Panc1 (cell line): ENCODE data around the gene KNDC1. TPM values are rescaled to one million over a fixed set of nuclear protein-coding genes. Genes with fewer than 3 reads are reported as not detected.

ENCODE experiments used
- ATAC-seq: fragments of 200-7000 bp; cut with Tn5 transposase; 2 replicates; pipeline ENCODE4 v1.9.1; 2020; ENCODE audit warnings: mild to moderate bottlenecking, moderate library complexity
- BruUV-seq: library from RNA; stranded (reverse); fragments of 400-500 nt; replicated peaks from 2 replicates; lab custom pipeline; 2021; lab: Mats Ljungman, UMichigan
- CTCF ChIA-PET: fragments of 300-600 bp; sonication (Branson Sonifier 250); formaldehyde crosslinking; loops from one replicate; lab custom pipeline; 2022; ENCODE audit warnings: antibody characterized with exemption; lab: Charles Lee
- POLR2A ChIA-PET: fragments of 300-600 bp; sonication (Branson Sonifier 250); formaldehyde crosslinking; loops from one replicate; lab custom pipeline; 2022; ENCODE audit warnings: antibody characterized with exemption; lab: Charles Lee
- DNase-seq: peaks from one replicate; pipeline ENCODE4 v3.0.0-alpha.2; 2010; ENCODE audit warnings: low read depth, low spot score
- H3K27ac ChIP-seq: 2 replicates; pipeline ENCODE4 v1.5.1; 2011; ENCODE audit warnings: mild to moderate bottlenecking, low read length, inconsistent platforms
- H3K27me3 ChIP-seq: fragments of 200-500 bp; sonication (Bioruptor generic); 2 replicates; pipeline ENCODE4 v1.6.0; 2014; ENCODE audit warnings: low read length, inconsistent platforms; ENCODE audit not compliant: control insufficient read depth, insufficient read depth
- H3K36me3 ChIP-seq: fragments of 200-500 bp; sonication (Bioruptor generic); 2 replicates; pipeline ENCODE4 v1.5.1; 2014; ENCODE audit warnings: inconsistent platforms, mild to moderate bottlenecking, low read length, moderate library complexity; ENCODE audit not compliant: control insufficient read depth, insufficient read depth
- H3K4me1 ChIP-seq: 2 replicates; pipeline ENCODE4 v1.5.1; 2011; ENCODE audit warnings: inconsistent platforms, mild to moderate bottlenecking, low read length, moderate library complexity; ENCODE audit not compliant: control insufficient read depth, insufficient read depth
- H3K4me3 ChIP-seq, 2 experiments: 2 replicates each; pipeline ENCODE4 v1.5.1; 2011 to 2012; ENCODE audit warnings: low read depth in 2 of 2, low read length in 2 of 2, mild to moderate bottlenecking in 2 of 2, inconsistent platforms in 1 of 2, moderate library complexity in 1 of 2
- H3K9me3 ChIP-seq: fragments of 200-500 bp; sonication (Bioruptor generic); 2 replicates; pipeline ENCODE4 v1.5.1; 2014; ENCODE audit warnings: low read depth, mild to moderate bottlenecking, inconsistent platforms, low read length, moderate library complexity; ENCODE audit not compliant: control insufficient read depth, insufficient read depth
- CTCF ChIP-seq: fragments of 450-650 bp; IDR thresholded peaks from 2 replicates; pipeline ENCODE4 v1.5.1; 2017; ENCODE audit warnings: mild to moderate bottlenecking
- POLR2AphosphoS5 ChIP-seq: IDR thresholded peaks from 2 replicates; pipeline ENCODE4 v1.6.1; 2012; ENCODE audit warnings: mild to moderate bottlenecking, low read depth, low read length, moderate library complexity
- REST ChIP-seq, 2 experiments: IDR thresholded peaks; 2 replicates each; pipeline ENCODE4 v1.6.1; 2011 to 2012; ENCODE audit warnings: low read depth in 2 of 2, control low read depth in 1 of 2, low read length in 1 of 2, mild to moderate bottlenecking in 1 of 2, moderate library complexity in 1 of 2; ENCODE audit not compliant: insufficient read depth in 1 of 2
- SIN3A ChIP-seq: IDR thresholded peaks from 2 replicates; pipeline ENCODE4 v1.6.1; 2012; ENCODE audit warnings: low read depth, mild to moderate bottlenecking, low read length, moderate library complexity, borderline replicate concordance; ENCODE audit not compliant: insufficient read depth
- TCF7L2 ChIP-seq: IDR thresholded peaks from 2 replicates; pipeline ENCODE4 v1.6.1; 2011; ENCODE audit warnings: mild to moderate bottlenecking, low read depth, low read length, inconsistent platforms
- in situ Hi-C: cut with HindIII; loops from 2 replicates; pipeline ENCODE4 v1.10.0; 2016; ENCODE audit warnings: low sequenced_read_pairs, low pct_unique_long_range_greater_than_20kb
- intact Hi-C: fragments of 100-400 bp; cut with micrococcal nuclease; formaldehyde crosslinking; loops from one replicate; pipeline ENCODE4 v1.10.0; 2022; ENCODE audit not compliant: unreplicated experiment
- total RNA-seq: library from RNA; stranded (reverse); gene quantifications from one replicate; pipeline ENCODE4 v1.2.1, GENCODE V29; 2021; ENCODE audit not compliant: unreplicated experiment

Gene KNDC1
- total RNA-seq, 1 experiment from 2014 or later: 2.6 TPM

GRCh38 chr10:133224756-133225372 is 64.8 kb downstream of the KNDC1 start:
- H3K4me1 ChIP-seq: no peaks in the 10 kb centered on the region
- peaks cover 3% of the 10 kb centered on the region; the same call in 1 of the 2 replicates for H3K27me3 ChIP-seq
- POLR2A ChIA-PET: no interaction called here
- no peaks in the 10 kb centered on the region for H3K9me3 ChIP-seq
- no peak for TF ChIP-seq TCF7L2
- TF ChIP-seq SIN3A: no peak
- TF ChIP-seq POLR2AphosphoS5: no peak
- TF ChIP-seq CTCF: no peak
- TF ChIP-seq REST (IDR thresholded peaks at IDR 0.05; ENCODE audit: insufficient read depth in 1 of 2, low read depth in 2 of 2, low read length in 1 of 2): no peak
- ATAC-seq (no peak), DNase-seq (no peak)
- H3K4me3 ChIP-seq: no peak overlapping the region
- no peak overlapping the region for H3K27ac ChIP-seq
- intact Hi-C loops: no loop called here
- CTCF ChIA-PET: no interaction called here
- in situ Hi-C loops: no loop called here
- no peaks in the 10 kb centered on the region for H3K36me3 ChIP-seq
- no TSS peak for BruUV-seq

GRCh38 chr10:133225707-133226191 is 65.7 kb downstream of the KNDC1 start:
- Histone ChIP-seq H3K27ac (no peak overlapping the region), H3K27me3 (peaks cover 3% of the 10 kb centered on the region; the same call in 1 of the 2 replicates), H3K36me3 (no peaks in the 10 kb centered on the region), H3K4me1 (no peaks in the 10 kb centered on the region), H3K9me3 (no peaks in the 10 kb centered on the region), H3K4me3 (no peak overlapping the region)
- ATAC-seq: no peak
- BruUV-seq: no TSS peak
- intact Hi-C loops: no loop called here
- CTCF ChIA-PET: no interaction called here
- in situ Hi-C loops: no loop called here
- POLR2A ChIA-PET: no interaction called here
- DNase-seq: no peak
- TF ChIP-seq REST (IDR thresholded peaks at IDR 0.05; ENCODE audit: insufficient read depth in 1 of 2, low read depth in 2 of 2, low read length in 1 of 2) (no peak), SIN3A (no peak), TCF7L2 (no peak)
